ENCODE data around the gene PMP22.

PMP22 gene

GRCh38 chr17:15287538-15288267 is 22.6 kb upstream of the PMP22 start:
- no peak overlapping the region for H3K4me3 Mint-ChIP-seq
- no peak for ATAC-seq
- no peaks in the 10 kb centered on the region for H3K4me1 Mint-ChIP-seq
- peaks cover 34% of the 10 kb centered on the region for H3K27me3 Mint-ChIP-seq
- H3K9me3 Mint-ChIP-seq = peaks cover 2% of the 10 kb centered on the region
- no peak overlapping the region for H3K27ac Mint-ChIP-seq
- no peaks in the 10 kb centered on the region for H3K36me3 Mint-ChIP-seq

- no peaks in the 10 kb centered on the region for H3K4me1 Mint-ChIP-seq
- no peak overlapping the region for H3K27ac Mint-ChIP-seq
- H3K27me3 Mint-ChIP-seq = peaks cover 34% of the 10 kb centered on the region
- H3K4me3 Mint-ChIP-seq = no peak overlapping the region
- no peak for ATAC-seq
- H3K36me3 Mint-ChIP-seq = no peaks in the 10 kb centered on the region
- H3K9me3 Mint-ChIP-seq = peaks cover 2% of the 10 kb centered on the region
These were observed 20.3 kb upstream of the PMP22 start for GRCh38 chr17:15285466-15285865.

- H3K4me1 Mint-ChIP-seq = no peaks in the 10 kb centered on the region
- H3K27me3 Mint-ChIP-seq = peaks cover 31% of the 10 kb centered on the region
- H3K4me3 Mint-ChIP-seq = no peak overlapping the region
- H3K9me3 Mint-ChIP-seq = peaks cover 2% of the 10 kb centered on the region
- no peak for ATAC-seq
- H3K27ac Mint-ChIP-seq = no peak overlapping the region
- H3K36me3 Mint-ChIP-seq = no peaks in the 10 kb centered on the region
These were observed 19.4 kb upstream of the PMP22 start for GRCh38 chr17:15284537-15284936.

GRCh38 chr17:15284107-15284506 is 19.0 kb upstream of the PMP22 start:
- Mint-ChIP-seq H3K27ac (no peak overlapping the region), H3K9me3 (peaks cover 2% of the 10 kb centered on the region), H3K27me3 (peaks cover 27% of the 10 kb centered on the region), H3K4me1 (no peaks in the 10 kb centered on the region), H3K4me3 (no peak overlapping the region), H3K36me3 (no peaks in the 10 kb centered on the region)
- no peak for ATAC-seq

- peaks cover 13% of the 10 kb centered on the region for H3K27me3 Mint-ChIP-seq
- ATAC-seq = no peak
- H3K36me3 Mint-ChIP-seq = no peaks in the 10 kb centered on the region
- no peaks in the 10 kb centered on the region for H3K4me1 Mint-ChIP-seq
- no peak overlapping the region for H3K27ac Mint-ChIP-seq
- H3K9me3 Mint-ChIP-seq = peaks cover 2% of the 10 kb centered on the region
- H3K4me3 Mint-ChIP-seq = no peak overlapping the region
These were observed 16.8 kb upstream of the PMP22 start for GRCh38 chr17:15281909-15282308.

GRCh38 chr17:15278924-15279477 is 13.9 kb upstream of the PMP22 start:
- no peak for ATAC-seq
- no peaks in the 10 kb centered on the region for H3K36me3 Mint-ChIP-seq
- H3K4me3 Mint-ChIP-seq = no peak overlapping the region
- H3K9me3 Mint-ChIP-seq = peaks cover 2% of the 10 kb centered on the region
- H3K4me1 Mint-ChIP-seq = no peaks in the 10 kb centered on the region
- H3K27me3 Mint-ChIP-seq = peaks cover 9% of the 10 kb centered on the region
- H3K27ac Mint-ChIP-seq = no peak overlapping the region

- H3K27ac Mint-ChIP-seq = no peak overlapping the region
- H3K9me3 Mint-ChIP-seq = peaks cover 2% of the 10 kb centered on the region
- peaks cover 5% of the 10 kb centered on the region for H3K27me3 Mint-ChIP-seq
- H3K4me1 Mint-ChIP-seq = no peaks in the 10 kb centered on the region
- H3K36me3 Mint-ChIP-seq = no peaks in the 10 kb centered on the region
- no peak overlapping the region for H3K4me3 Mint-ChIP-seq
- no peak for ATAC-seq
These were observed 13.3 kb upstream of the PMP22 start for GRCh38 chr17:15278380-15278779.

GRCh38 chr17:15274017-15274416 is 8.9 kb upstream of the PMP22 start:
- Mint-ChIP-seq H3K36me3 (no peaks in the 10 kb centered on the region), H3K4me3 (no peak overlapping the region), H3K4me1 (no peaks in the 10 kb centered on the region), H3K27ac (no peak overlapping the region), H3K9me3 (no peaks in the 10 kb centered on the region), H3K27me3 (peaks cover 3% of the 10 kb centered on the region)
- no peak for ATAC-seq

GRCh38 chr17:15273141-15273793 is 8.1 kb upstream of the PMP22 start:
- no peaks in the 10 kb centered on the region for H3K36me3 Mint-ChIP-seq
- no peaks in the 10 kb centered on the region for H3K4me1 Mint-ChIP-seq
- H3K4me3 Mint-ChIP-seq = no peak overlapping the region
- peaks cover 9% of the 10 kb centered on the region for H3K27me3 Mint-ChIP-seq
- no peaks in the 10 kb centered on the region for H3K9me3 Mint-ChIP-seq
- H3K27ac Mint-ChIP-seq = no peak overlapping the region
- no peak for ATAC-seq

GRCh38 chr17:15271741-15272140 is 6.6 kb upstream of the PMP22 start:
- H3K9me3 Mint-ChIP-seq = no peaks in the 10 kb centered on the region
- ATAC-seq = no peak
- no peaks in the 10 kb centered on the region for H3K4me1 Mint-ChIP-seq
- H3K27me3 Mint-ChIP-seq = peaks cover 17% of the 10 kb centered on the region
- H3K36me3 Mint-ChIP-seq = no peaks in the 10 kb centered on the region
- no peak overlapping the region for H3K4me3 Mint-ChIP-seq
- no peak overlapping the region for H3K27ac Mint-ChIP-seq

- H3K27ac Mint-ChIP-seq = no peak overlapping the region
- no peak overlapping the region for H3K4me3 Mint-ChIP-seq
- peaks cover 26% of the 10 kb centered on the region for H3K27me3 Mint-ChIP-seq
- H3K9me3 Mint-ChIP-seq = no peaks in the 10 kb centered on the region
- H3K36me3 Mint-ChIP-seq = no peaks in the 10 kb centered on the region
- no peak for ATAC-seq
- H3K4me1 Mint-ChIP-seq = no peaks in the 10 kb centered on the region
These were observed 5.7 kb upstream of the PMP22 start for GRCh38 chr17:15270628-15271381.

GRCh38 chr17:15269780-15270089 is 4.6 kb upstream of the PMP22 start:
- Mint-ChIP-seq H3K9me3 (no peaks in the 10 kb centered on the region), H3K4me1 (no peaks in the 10 kb centered on the region), H3K27me3 (peaks cover 37% of the 10 kb centered on the region), H3K27ac (no peak overlapping the region), H3K4me3 (no peak overlapping the region), H3K36me3 (no peaks in the 10 kb centered on the region)
- ATAC-seq = no peak

- Mint-ChIP-seq H3K36me3 (no peaks in the 10 kb centered on the region), H3K4me3 (no peak overlapping the region), H3K4me1 (no peaks in the 10 kb centered on the region), H3K27ac (no peak overlapping the region), H3K27me3 (peaks cover 42% of the 10 kb centered on the region), H3K9me3 (no peaks in the 10 kb centered on the region)
- ATAC-seq = no peak
These were observed 4.1 kb upstream of the PMP22 start for GRCh38 chr17:15269087-15269779.

- ATAC-seq = no peak
- Mint-ChIP-seq H3K36me3 (no peaks in the 10 kb centered on the region), H3K27ac (no peak overlapping the region), H3K4me3 (no peak overlapping the region), H3K4me1 (no peaks in the 10 kb centered on the region), H3K9me3 (no peaks in the 10 kb centered on the region), H3K27me3 (peaks cover 42% of the 10 kb centered on the region)
These were observed 3.3 kb upstream of the PMP22 start for GRCh38 chr17:15268461-15268860.

- H3K27me3 Mint-ChIP-seq = peaks cover 47% of the 10 kb centered on the region
- H3K9me3 Mint-ChIP-seq = no peaks in the 10 kb centered on the region
- H3K4me1 Mint-ChIP-seq = no peaks in the 10 kb centered on the region
- H3K27ac Mint-ChIP-seq = no peak overlapping the region
- no peak for ATAC-seq
- no peaks in the 10 kb centered on the region for H3K36me3 Mint-ChIP-seq
- H3K4me3 Mint-ChIP-seq = no peak overlapping the region
These were observed 2.9 kb upstream of the PMP22 start for GRCh38 chr17:15267996-15268395.
